Amygdala (tissue), 56 donors: ENCODE measurements around the gene LCP1.
A peak's percentile ranks its signal among the peaks of the same experiment; 100 is the strongest.

ENCODE experiments used
- DNase-seq, 56 donors: peaks; one replicate each; lab custom pipeline; 2025; lab: John Stamatoyannopoulos, UW

Gene LCP1

GRCh38 chr13:46106839-46107371 lies 75.1 kb downstream of the LCP1 start:
- no peak for DNase-seq

- DNase-seq = no peak
Measured at GRCh38 chr13:46104868-46105267, 77.1 kb downstream of the LCP1 start, which contains the start of gene CPB2. CPB2 (minus strand) TSS chr13:46105033; CDS start chr13:46105009, 24 bp downstream.

GRCh38 chr13:46103037-46103436 lies 78.9 kb downstream of the LCP1 start:
- DNase-seq = no peak

- no peak for DNase-seq
Measured at GRCh38 chr13:46102255-46102605, 79.7 kb downstream of the LCP1 start.

- no peak for DNase-seq
Measured at GRCh38 chr13:46101484-46102254, 80.3 kb downstream of the LCP1 start.

GRCh38 chr13:46101002-46101401 lies 81.0 kb downstream of the LCP1 start:
- no peak for DNase-seq

- DNase-seq = no peak
Measured at GRCh38 chr13:46100191-46100815, 81.7 kb downstream of the LCP1 start.

- no peak for DNase-seq
Measured at GRCh38 chr13:46097663-46098062, 84.3 kb downstream of the LCP1 start.

GRCh38 chr13:46097015-46097414 lies 85.0 kb downstream of the LCP1 start:
- DNase-seq = peak in 37 of 56 donors; percentile 6 to 79 (median 40)

GRCh38 chr13:46094478-46094877 lies 87.5 kb downstream of the LCP1 start:
- DNase-seq = no peak

- no peak for DNase-seq
Measured at GRCh38 chr13:46088821-46089562, 93.0 kb downstream of the LCP1 start.

GRCh38 chr13:46087481-46087880 lies 94.5 kb downstream of the LCP1 start:
- DNase-seq = no peak

GRCh38 chr13:46086985-46087384 lies 95.0 kb downstream of the LCP1 start:
- no peak for DNase-seq

- DNase-seq = no peak
Measured at GRCh38 chr13:46086421-46086922, 95.5 kb downstream of the LCP1 start.

GRCh38 chr13:46085737-46086136 lies 96.2 kb downstream of the LCP1 start:
- DNase-seq = no peak

- no peak for DNase-seq
Measured at GRCh38 chr13:46082324-46082723, 99.7 kb downstream of the LCP1 start.

GRCh38 chr13:46079770-46080169 lies 102.2 kb downstream of the LCP1 start:
- no peak for DNase-seq

GRCh38 chr13:46077265-46077664 lies 104.7 kb downstream of the LCP1 start:
- no peak for DNase-seq

GRCh38 chr13:46076827-46077226 lies 105.2 kb downstream of the LCP1 start:
- no peak for DNase-seq
